ENCODE measurements around the gene CDH11.

GRCh38 chr16:64968539-64968938, 153.3 kb downstream of the CDH11 start:
- no peak for TF ChIP-seq CTCF (IDR thresholded peaks at IDR 0.05; ENCODE audit: insufficient read depth, low read length)
- TF ChIP-seq REST (IDR thresholded peaks at IDR 0.05; ENCODE audit: insufficient replicate concordance, low read depth) = no peak
- TF ChIP-seq GABPA (IDR thresholded peaks at IDR 0.05; ENCODE audit: low read depth) = no peak
- TF ChIP-seq POLR2AphosphoS5 (IDR thresholded peaks at IDR 0.05; ENCODE audit: low read depth) = no peak
